Keratinocyte (primary cell): ENCODE results near the gene LAD1. TPM values are rescaled to one million over a fixed set of nuclear protein-coding genes. Genes with fewer than 3 reads are reported as not detected.

Experiments
- DNase-seq: peaks from one replicate; pipeline ENCODE4 v3.0.0-alpha.2; 2011; ENCODE audit warnings: low read depth, missing footprints, low spot score
- FAIRE-seq: peaks from 2 replicates; lab custom pipeline; 2011; peaks lifted over from hg19 to GRCh38; lab: Jason Lieb, UNC
- H2AFZ ChIP-seq: 2 replicates; pipeline ENCODE4 v1.6.0; 2012; ENCODE audit warnings: low read length, control low read depth, inconsistent platforms; ENCODE audit not compliant: control insufficient read depth
- H3K27ac ChIP-seq: 2 replicates; pipeline ENCODE4 v1.5.1; 2011; ENCODE audit warnings: low read length; ENCODE audit not compliant: control insufficient read depth, insufficient read depth
- H3K27me3 ChIP-seq: 3 replicates; pipeline ENCODE4 v1.6.0; 2011; ENCODE audit warnings: low read length; ENCODE audit not compliant: control insufficient read depth, insufficient read depth; ENCODE audit errors: extremely low read depth
- H3K36me3 ChIP-seq, 2 experiments: 2 replicates in 1 of 2; 3 replicates in 1 of 2; pipeline ENCODE4 v1.5.1; 2011; ENCODE audit warnings: low read length in 2 of 2, mild to moderate bottlenecking in 1 of 2; ENCODE audit not compliant: control insufficient read depth in 2 of 2, insufficient read depth in 2 of 2; ENCODE audit errors: extremely low read depth in 1 of 2
- H3K4me1 ChIP-seq: 3 replicates; pipeline ENCODE4 v1.5.1; 2011; ENCODE audit warnings: low read length; ENCODE audit not compliant: control insufficient read depth, insufficient read depth; ENCODE audit errors: extremely low read depth
- H3K4me2 ChIP-seq: 3 replicates; pipeline ENCODE4 v1.6.0; 2011; ENCODE audit warnings: low read depth, low read length; ENCODE audit not compliant: control insufficient read depth, insufficient read depth; ENCODE audit errors: extremely low read depth
- H3K4me3 ChIP-seq, 3 experiments: fragments of 200-600 bp in 1 of 3; sonication (generic) in 1 of 3; 2 replicates in 2 of 3; 3 replicates in 1 of 3; pipeline ENCODE4 v1.5.1; 2011 to 2016; ENCODE audit warnings: low read length in 3 of 3, mild to moderate bottlenecking in 3 of 3, control low read depth in 2 of 3, inconsistent platforms in 1 of 3, low read depth in 1 of 3, mixed read lengths in 1 of 3, mixed run types in 1 of 3, moderate library complexity in 1 of 3; ENCODE audit not compliant: control insufficient read depth in 2 of 3, insufficient read depth in 2 of 3; ENCODE audit errors: extremely low read depth in 1 of 3
- H3K79me2 ChIP-seq: 2 replicates; pipeline ENCODE4 v1.6.0; 2012; ENCODE audit warnings: low read length; ENCODE audit not compliant: control insufficient read depth, insufficient read depth
- H3K9ac ChIP-seq: 3 replicates; pipeline ENCODE4 v1.6.0; 2011; ENCODE audit warnings: low read length; ENCODE audit not compliant: control insufficient read depth, insufficient read depth; ENCODE audit errors: extremely low read depth
- H3K9me1 ChIP-seq: 3 replicates; pipeline ENCODE4 v1.6.0; 2011; ENCODE audit warnings: low read length; ENCODE audit not compliant: control insufficient read depth, insufficient read depth; ENCODE audit errors: extremely low read depth
- H3K9me3 ChIP-seq: 2 replicates; pipeline ENCODE4 v1.5.1; 2012; ENCODE audit warnings: low read depth, low read length; ENCODE audit not compliant: control insufficient read depth
- H4K20me1 ChIP-seq: 3 replicates; pipeline ENCODE4 v1.6.0; 2011; ENCODE audit warnings: low read length; ENCODE audit not compliant: control insufficient read depth, insufficient read depth; ENCODE audit errors: extremely low read depth
- EZH2 ChIP-seq: IDR thresholded peaks from one replicate; pipeline ENCODE4 v1.6.1; 2012; ENCODE audit warnings: inconsistent platforms, mild to moderate bottlenecking, low read length, moderate library complexity
- dilution Hi-C: fragments of 300-500 bp; cut with MboI; formaldehyde crosslinking; loops from one replicate; pipeline ENCODE4 v1.7.0; 2020; ENCODE audit warnings: low sequenced_read_pairs; ENCODE audit not compliant: extremely low pct_ligation_motif_present
- polyA plus RNA-seq, 5 experiments: library from polyadenylated mRNA; depleted of rRNA in 3 of 5; stranded (reverse) in 3 of 5; stranded (forward) in 1 of 5; unstranded in 1 of 5; fragments of >200 nt; gene quantifications; 1 replicate in 1 of 5; 2 replicates in 3 of 5; 3 replicates in 1 of 5; pipeline versions ENCODE4 v1.2.1 to v1.2.3, GENCODE V29; 2011 to 2012; ENCODE audit warnings: missing spikeins in 2 of 5, low read depth in 1 of 5, low replicate concordance in 1 of 5
- TF ChIP-seq, protein P1 (sequence below), 3 experiments: IDR thresholded peaks in 1 of 3; conservative IDR thresholded peaks in 1 of 3; optimal IDR thresholded peaks in 1 of 3; 2 replicates in 2 of 3; 3 replicates in 1 of 3; pipeline versions ENCODE3 to v1.5.1; 2011; ENCODE audit warnings: low read length in 3 of 3, mild to moderate bottlenecking in 3 of 3, moderate library complexity in 2 of 3, control low read depth in 1 of 3, inconsistent platforms in 1 of 3; ENCODE audit not compliant: insufficient read depth in 2 of 3; ENCODE audit errors: extremely low read depth in 1 of 3

Gene LAD1
- polyA plus RNA-seq, 1 donor (not counting 4 experiments of a cell fraction or from before 2014, with no cell fraction given), result 82.9 TPM

DNA sequence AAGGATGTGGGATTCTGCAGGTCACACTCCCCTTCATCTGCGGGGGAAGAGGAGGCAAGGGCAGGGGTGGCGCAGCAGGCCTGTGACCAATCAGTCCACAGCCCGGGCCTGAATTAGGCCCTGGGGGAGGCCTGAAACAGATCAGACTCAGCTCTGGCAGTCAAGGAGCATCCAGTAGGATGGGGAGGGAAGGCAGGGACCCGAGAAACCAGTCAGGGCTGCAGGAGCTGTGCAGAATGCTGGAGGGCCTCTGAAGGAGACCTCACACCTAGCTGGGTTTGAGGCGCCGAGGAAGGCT is 34.4 kb downstream of the LAD1 start:
- FAIRE-seq, result no peak
- Histone ChIP-seq H4K20me1 (no peaks in the 10 kb centered on the region), H3K4me2 (no peak overlapping the region), H3K9me3 (no peaks in the 10 kb centered on the region), H3K4me1 (no peaks in the 10 kb centered on the region), H2AFZ (no peak overlapping the region), H3K36me3 (no peaks in the 10 kb centered on the region), H3K79me2 (no peaks in the 10 kb centered on the region), H3K27ac (no peak overlapping the region), H3K4me3 (no peak overlapping the region), H3K27me3 (peaks cover 34% of the 10 kb centered on the region), H3K9me1 (no peaks in the 10 kb centered on the region), H3K9ac (no peak overlapping the region)
- DNase-seq, result no peak
- TF ChIP-seq, protein P1, sequence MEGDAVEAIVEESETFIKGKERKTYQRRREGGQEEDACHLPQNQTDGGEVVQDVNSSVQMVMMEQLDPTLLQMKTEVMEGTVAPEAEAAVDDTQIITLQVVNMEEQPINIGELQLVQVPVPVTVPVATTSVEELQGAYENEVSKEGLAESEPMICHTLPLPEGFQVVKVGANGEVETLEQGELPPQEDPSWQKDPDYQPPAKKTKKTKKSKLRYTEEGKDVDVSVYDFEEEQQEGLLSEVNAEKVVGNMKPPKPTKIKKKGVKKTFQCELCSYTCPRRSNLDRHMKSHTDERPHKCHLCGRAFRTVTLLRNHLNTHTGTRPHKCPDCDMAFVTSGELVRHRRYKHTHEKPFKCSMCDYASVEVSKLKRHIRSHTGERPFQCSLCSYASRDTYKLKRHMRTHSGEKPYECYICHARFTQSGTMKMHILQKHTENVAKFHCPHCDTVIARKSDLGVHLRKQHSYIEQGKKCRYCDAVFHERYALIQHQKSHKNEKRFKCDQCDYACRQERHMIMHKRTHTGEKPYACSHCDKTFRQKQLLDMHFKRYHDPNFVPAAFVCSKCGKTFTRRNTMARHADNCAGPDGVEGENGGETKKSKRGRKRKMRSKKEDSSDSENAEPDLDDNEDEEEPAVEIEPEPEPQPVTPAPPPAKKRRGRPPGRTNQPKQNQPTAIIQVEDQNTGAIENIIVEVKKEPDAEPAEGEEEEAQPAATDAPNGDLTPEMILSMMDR (optimal IDR thresholded peaks at IDR 0.05 in 1 of 3, IDR thresholded peaks at IDR 0.05 in 1 of 3, conservative IDR thresholded peaks at IDR 0.05 in 1 of 3; ENCODE audit: extremely low read depth in 1 of 3, insufficient read depth in 2 of 3, low read length in 3 of 3), result no peak
- no peak for TF ChIP-seq EZH2
- dilution Hi-C loops, result no loop called here

DNA sequence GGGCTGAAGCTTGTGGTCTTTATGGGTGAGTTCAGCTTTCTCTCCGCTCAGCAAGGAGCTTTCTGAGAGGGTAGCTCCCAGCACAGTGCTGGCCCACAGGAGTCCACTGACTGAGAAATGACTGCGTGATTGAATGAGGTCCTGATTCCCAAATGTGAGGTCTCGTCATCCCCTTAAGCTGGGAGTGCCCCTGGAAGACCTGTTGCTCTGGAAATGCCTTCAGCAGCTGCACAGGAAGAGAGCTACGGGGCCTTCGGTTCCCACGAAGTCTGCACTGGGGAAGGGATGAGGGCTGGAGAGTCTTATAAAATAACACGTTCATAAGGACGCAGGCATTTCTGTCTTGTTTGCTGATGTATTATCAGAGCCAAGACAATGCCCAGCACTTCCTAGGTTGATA is 35.7 kb downstream of the LAD1 start:
- Histone ChIP-seq H3K4me1 (peaks cover 5% of the 10 kb centered on the region), H2AFZ (no peak overlapping the region), H3K9me3 (no peaks in the 10 kb centered on the region), H3K36me3 (no peaks in the 10 kb centered on the region), H3K9ac (no peak overlapping the region), H4K20me1 (no peaks in the 10 kb centered on the region), H3K4me3 (no peak overlapping the region), H3K27ac (no peak overlapping the region), H3K27me3 (peaks cover 30% of the 10 kb centered on the region), H3K79me2 (no peaks in the 10 kb centered on the region), H3K4me2 (no peak overlapping the region), H3K9me1 (no peaks in the 10 kb centered on the region)
- dilution Hi-C loops, result no loop called here
- DNase-seq (no peak), FAIRE-seq (no peak)
- TF ChIP-seq, protein P1 (optimal IDR thresholded peaks at IDR 0.05 in 1 of 3, IDR thresholded peaks at IDR 0.05 in 1 of 3, conservative IDR thresholded peaks at IDR 0.05 in 1 of 3; ENCODE audit: extremely low read depth in 1 of 3, insufficient read depth in 2 of 3, low read length in 3 of 3), result no peak
- TF ChIP-seq EZH2, result no peak
